H1 (cell line): ENCODE results near the gene C9orf152. TPM values are rescaled to one million over a fixed set of nuclear protein-coding genes. Genes with fewer than 3 reads are reported as not detected.

Source experiments
- BCL11A ChIP-seq, 2 experiments: IDR thresholded peaks; one replicate each; pipeline ENCODE4 v1.6.1; 2011; ENCODE audit warnings: low read depth in 2 of 2, low read length in 2 of 2, mild to moderate bottlenecking in 2 of 2
- polyA plus RNA-seq, 7 experiments: library from polyadenylated mRNA; depleted of rRNA in 3 of 7; stranded (reverse) in 5 of 7; unstranded in 2 of 7; fragments of >200 nt in 5 of 7; fragments of 200-250 nt in 2 of 7; gene quantifications; 1 replicate in 5 of 7; 2 replicates in 1 of 7; 4 replicates in 1 of 7; pipeline versions ENCODE4 v1.2.1 to v1.2.3, GENCODE V29; 2011 to 2013; ENCODE audit warnings: missing spikeins in 2 of 7, mixed read lengths in 2 of 7
- total RNA-seq: library from RNA; stranded (reverse); fragmentation: NEBNext Ultra II Directional; extraction: Animal tissue kit (Norgen Biotek cat#: 25700); gene quantifications from 2 replicates; pipeline ENCODE4 v1.2.1, GENCODE V29; 2021
- TF ChIP-seq, protein P1 (sequence below): IDR thresholded peaks from 2 replicates; pipeline ENCODE4 v1.6.1; 2011; ENCODE audit warnings: low read length, improper control_type of control experiment

The C9orf152 gene
- total and polyA plus RNA-seq, 2 of the 8 experiments (the other 6 are each of a cell fraction or from before 2014, with no cell fraction given): not detected

DNA sequence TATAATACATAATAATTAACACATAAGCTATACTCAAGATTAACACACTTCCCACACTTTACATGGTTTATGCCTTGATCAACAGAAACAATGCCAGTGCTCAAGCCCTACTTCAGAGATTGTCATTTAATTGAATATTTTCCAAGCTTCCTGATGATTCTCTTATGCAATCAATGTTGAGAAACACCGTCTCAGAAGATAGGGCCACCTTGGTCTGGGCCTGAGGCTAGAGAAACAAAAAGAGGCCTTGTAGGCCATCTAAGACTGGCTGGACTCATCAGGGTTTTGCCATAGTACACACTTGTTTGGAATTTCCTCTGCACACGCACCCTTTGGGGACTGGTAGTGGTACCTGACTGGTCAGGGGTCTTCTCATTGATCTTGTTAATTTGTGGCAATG is 16.3 kb downstream of the C9orf152 start (continued):
- TF ChIP-seq, protein P1, sequence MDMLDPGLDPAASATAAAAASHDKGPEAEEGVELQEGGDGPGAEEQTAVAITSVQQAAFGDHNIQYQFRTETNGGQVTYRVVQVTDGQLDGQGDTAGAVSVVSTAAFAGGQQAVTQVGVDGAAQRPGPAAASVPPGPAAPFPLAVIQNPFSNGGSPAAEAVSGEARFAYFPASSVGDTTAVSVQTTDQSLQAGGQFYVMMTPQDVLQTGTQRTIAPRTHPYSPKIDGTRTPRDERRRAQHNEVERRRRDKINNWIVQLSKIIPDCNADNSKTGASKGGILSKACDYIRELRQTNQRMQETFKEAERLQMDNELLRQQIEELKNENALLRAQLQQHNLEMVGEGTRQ: no peak
- no peak for TF ChIP-seq BCL11A (IDR thresholded peaks at IDR 0.05; ENCODE audit: low read depth in 2 of 2, low read length in 2 of 2)
